PC-3 (cell line): ENCODE data around the gene RNF17.

Experiments used
- CTCF ChIP-seq: fragments of 300-600 bp; sonication (generic); conservative IDR thresholded peaks from 2 replicates; pipeline ENCODE4 v1.5.1; 2017; ENCODE audit warnings: antibody characterized with exemption, low read depth, mild to moderate bottlenecking, low read length
- EZH2 ChIP-seq: fragments of 300-600 bp; sonication (generic); IDR thresholded peaks from one replicate; pipeline ENCODE4 v1.6.1; 2017; ENCODE audit warnings: antibody characterized with exemption, mild to moderate bottlenecking, low read length; ENCODE audit not compliant: unreplicated experiment

- no peak for TF ChIP-seq CTCF
- TF ChIP-seq EZH2, result no peak
Measured at GRCh38 chr13:24744247-24744646, 19.7 kb upstream of the RNF17 start.
